HCT116 (cell line): Measurements from ENCODE around the gene RANBP1.

Experiments
- CTCF ChIP-seq, 3 experiments: fragments of 200-600 bp in 1 of 3; sonication (generic) in 1 of 3; IDR thresholded peaks in 2 of 3; conservative IDR thresholded peaks in 1 of 3; 2 replicates each; pipeline ENCODE4 v1.5.1; 2012 to 2017; ENCODE audit warnings: low read depth in 2 of 3, low read length in 2 of 3, antibody characterized with exemption in 1 of 3, borderline replicate concordance in 1 of 3, control low read depth in 1 of 3, mild to moderate bottlenecking in 1 of 3, mixed read lengths in 1 of 3, mixed run types in 1 of 3, moderate library complexity in 1 of 3; ENCODE audit not compliant: insufficient read depth in 1 of 3
- ELF1 ChIP-seq: IDR thresholded peaks from 2 replicates; pipeline ENCODE4 v1.6.1; 2012; ENCODE audit warnings: low read depth, borderline replicate concordance
- POLR2AphosphoS5 ChIP-seq: IDR thresholded peaks from 2 replicates; pipeline ENCODE4 v1.6.1; 2011; ENCODE audit warnings: mild to moderate bottlenecking, low read depth, low read length, moderate library complexity

- TF ChIP-seq CTCF (IDR thresholded peaks at IDR 0.05 in 2 of 3, conservative IDR thresholded peaks at IDR 0.05 in 1 of 3; ENCODE audit: borderline replicate concordance in 1 of 3, insufficient read depth in 1 of 3, low read depth in 2 of 3, low read length in 2 of 3) (no peak), POLR2AphosphoS5 (no peak), ELF1 (no peak)
Measured at GRCh38 chr22:20096574-20097420, 19.1 kb upstream of the RANBP1 start.
